ENCODE measurements around the gene BRD4.
"Not testable (repeated sequence)": the region's sequence is repeated elsewhere in the genome, so short reads cannot be mapped to it uniquely, and the experiment has no call there.

The BRD4 gene

GRCh38 chr19:15340086-15340485, 7.7 kb upstream of the BRD4 start:
- Mint-ChIP-seq H3K27me3 (no peaks in the 10 kb centered on the region), H3K36me3 (peaks cover 24 to 35% of the 10 kb centered on the region in 2 donors), H3K4me3 (no peak overlapping the region), H3K9me3 (no peaks in the 10 kb centered on the region), H3K27ac (no peak overlapping the region), H3K4me1 (peaks cover 5 to 10% of the 10 kb centered on the region in 2 donors)
- ATAC-seq (replicated peaks) (no peak), DNase-seq (no peak)

DNA sequence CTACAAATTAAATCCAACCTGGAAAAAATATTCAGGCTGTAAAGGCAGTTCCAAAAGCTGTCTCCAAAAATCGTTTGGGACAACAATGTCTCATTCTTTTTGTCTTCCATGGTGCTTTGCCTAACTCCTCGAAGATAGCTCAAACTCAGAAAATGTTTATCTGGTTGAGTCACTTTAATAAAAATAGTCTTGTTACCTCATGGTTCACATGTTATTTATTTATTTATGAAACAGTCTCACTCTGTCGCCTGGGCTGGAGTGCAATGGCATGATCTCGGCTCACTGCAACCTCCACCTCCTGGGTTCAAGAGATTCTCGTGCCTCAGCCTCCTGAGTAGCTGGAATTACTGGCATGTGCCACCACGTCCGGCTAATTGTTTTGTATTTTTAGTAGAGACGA, 4.9 kb upstream of the BRD4 start:
- peaks cover 18 to 29% of the 10 kb centered on the region in 2 donors for H3K36me3 Mint-ChIP-seq
- DNase-seq = no peak
- H3K27ac Mint-ChIP-seq = no peak overlapping the region
- H3K27me3 Mint-ChIP-seq = no peaks in the 10 kb centered on the region
- no peak overlapping the region for H3K4me3 Mint-ChIP-seq
- ATAC-seq (replicated peaks) = no peak
- H3K4me1 Mint-ChIP-seq = peaks cover 8 to 30% of the 10 kb centered on the region in 2 donors
- H3K9me3 Mint-ChIP-seq = no peaks in the 10 kb centered on the region

DNA sequence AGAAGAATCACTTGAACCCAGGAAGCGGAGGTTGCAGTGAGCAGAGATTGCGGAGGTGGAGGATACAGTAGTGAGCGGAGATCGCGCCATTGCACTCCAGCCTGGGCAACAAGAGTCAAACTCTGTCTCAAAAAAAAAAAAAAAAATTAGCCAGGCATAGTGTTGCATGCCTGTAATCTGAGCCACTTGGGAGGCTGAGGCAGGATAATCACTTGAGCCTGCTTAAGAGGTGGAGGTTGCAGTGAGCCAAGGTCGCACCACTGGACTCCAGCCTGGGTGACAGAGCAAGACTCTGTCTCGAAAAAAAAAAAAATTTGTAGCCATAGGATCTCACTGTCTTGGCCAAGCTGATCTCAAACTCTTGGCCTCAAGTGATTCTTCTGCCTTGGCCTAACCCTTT, 3.7 kb upstream of the BRD4 start:
- H3K27me3 Mint-ChIP-seq; DNase-seq; H3K9me3 Mint-ChIP-seq; ATAC-seq (replicated peaks); H3K27ac Mint-ChIP-seq; H3K4me3 Mint-ChIP-seq: not testable (repeated sequence)
- H3K4me1 Mint-ChIP-seq = peaks cover 8 to 31% of the 10 kb centered on the region in 2 donors
- peaks cover 18 to 30% of the 10 kb centered on the region in 2 donors for H3K36me3 Mint-ChIP-seq

DNA sequence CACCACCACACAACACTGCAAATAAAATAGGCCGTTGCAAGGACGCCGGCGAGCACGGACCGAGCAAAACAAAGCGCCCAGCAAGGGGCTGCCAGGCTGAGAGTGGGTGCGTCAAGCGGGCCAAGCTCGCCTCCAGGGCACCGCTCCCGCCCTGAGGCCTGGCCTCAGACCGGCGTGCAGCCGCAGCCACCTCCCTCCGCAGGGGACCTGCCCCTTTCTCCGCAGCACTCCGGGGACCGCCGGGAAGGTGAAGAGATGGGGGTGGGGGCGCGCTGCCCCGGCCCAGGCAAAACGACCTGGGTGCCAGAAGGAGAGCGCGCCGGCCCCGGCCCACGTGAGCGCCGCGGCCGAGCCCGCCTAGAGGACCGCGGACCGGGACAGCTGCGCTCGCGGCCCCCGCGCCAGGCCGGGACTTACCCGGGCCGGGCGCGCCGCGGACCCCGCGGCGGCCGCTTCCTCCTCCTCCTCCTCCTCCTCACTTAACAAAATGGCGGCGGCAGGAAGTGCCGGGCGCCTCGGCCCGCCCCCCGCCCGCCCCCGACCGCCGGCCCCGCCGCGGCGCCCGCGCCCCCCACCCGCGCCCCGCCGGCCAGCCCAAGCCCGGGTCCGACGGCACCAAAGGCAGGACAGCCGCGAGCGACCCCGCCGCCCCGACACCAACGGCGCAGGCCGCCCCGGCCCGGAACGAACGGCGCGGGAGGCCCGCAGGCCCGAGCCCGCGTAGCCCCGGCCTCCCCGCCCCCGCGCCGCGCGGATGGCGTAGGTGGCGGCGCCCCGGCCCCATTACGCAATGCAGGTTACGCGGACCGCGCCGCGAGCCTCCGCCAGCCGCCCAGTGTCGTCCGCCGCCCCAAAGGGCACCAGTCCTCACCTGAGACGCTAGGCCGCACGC, 674 bp downstream of the BRD4 start:
- no peaks in the 10 kb centered on the region for H3K9me3 Mint-ChIP-seq
- H3K36me3 Mint-ChIP-seq = peaks cover 17 to 48% of the 10 kb centered on the region in 2 donors
- DNase-seq (peak; percentile 52), ATAC-seq (replicated peaks) (peak; percentile 31 to 42)
- peak overlapping the region; percentile 97 for H3K27ac Mint-ChIP-seq
- H3K4me3 Mint-ChIP-seq = peak overlapping the region; percentile 92 to 94
- H3K4me1 Mint-ChIP-seq = peaks cover 27 to 67% of the 10 kb centered on the region in 2 donors
- H3K27me3 Mint-ChIP-seq = no peaks in the 10 kb centered on the region

GRCh38 chr19:15330801-15331418, 1.4 kb downstream of the BRD4 start:
- DNase-seq (no peak), ATAC-seq (replicated peaks) (no peak)
- Mint-ChIP-seq H3K4me1 (peaks cover 29 to 70% of the 10 kb centered on the region in 2 donors), H3K4me3 (peak overlapping the region; percentile 92 to 94), H3K9me3 (no peaks in the 10 kb centered on the region), H3K36me3 (peaks cover 11 to 45% of the 10 kb centered on the region in 2 donors), H3K27ac (peak overlapping the region; percentile 97), H3K27me3 (no peaks in the 10 kb centered on the region)

GRCh38 chr19:15328312-15328711, 4.0 kb downstream of the BRD4 start:
- no peaks in the 10 kb centered on the region for H3K9me3 Mint-ChIP-seq
- peaks cover 44 to 81% of the 10 kb centered on the region in 2 donors for H3K4me1 Mint-ChIP-seq
- DNase-seq = no peak
- H3K27me3 Mint-ChIP-seq = no peaks in the 10 kb centered on the region
- H3K4me3 Mint-ChIP-seq = no peak overlapping the region
- no peak overlapping the region for H3K27ac Mint-ChIP-seq
- no peak for ATAC-seq (replicated peaks)
- peaks cover 7 to 43% of the 10 kb centered on the region in 2 donors for H3K36me3 Mint-ChIP-seq

DNA sequence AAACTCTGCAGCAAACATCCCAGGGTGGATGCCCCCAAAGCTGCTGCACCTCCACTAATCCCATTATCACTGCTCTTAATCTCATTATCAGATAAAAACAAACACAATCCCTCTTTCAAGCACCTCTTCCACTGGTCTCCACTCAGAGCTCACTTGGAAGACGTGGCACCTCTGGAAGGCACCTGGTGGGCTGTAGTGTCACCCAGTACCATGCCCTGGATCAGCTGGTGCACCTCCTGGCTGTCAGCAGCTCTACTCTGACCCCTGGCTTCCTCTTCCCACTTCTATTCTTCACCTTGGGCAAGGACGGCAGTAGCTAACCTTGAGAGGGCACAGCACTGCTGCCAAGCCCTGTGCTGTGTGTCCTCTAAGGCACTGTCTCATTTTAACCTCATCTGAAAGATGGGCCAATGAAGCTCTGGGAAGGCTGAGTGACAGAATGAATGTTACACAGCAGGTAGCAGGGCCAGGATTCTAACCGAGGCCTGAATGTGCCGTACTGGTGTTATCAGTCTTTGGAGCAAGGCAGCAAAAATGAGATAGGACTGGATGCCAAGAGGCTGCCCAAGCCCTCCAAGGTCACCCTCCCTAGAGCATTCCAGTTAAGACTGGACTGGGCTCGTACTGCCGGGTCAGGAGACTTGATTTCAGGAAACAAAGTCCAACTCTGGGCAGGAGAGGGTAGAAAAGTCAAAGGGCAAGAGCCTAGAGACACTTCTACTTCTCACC, 7.4 kb downstream of the BRD4 start:
- peaks cover 61 to 89% of the 10 kb centered on the region in 2 donors for H3K4me1 Mint-ChIP-seq

GRCh38 chr19:15323496-15324235, 8.7 kb downstream of the BRD4 start:
- Mint-ChIP-seq H3K36me3 (peaks cover 4 to 37% of the 10 kb centered on the region in 2 donors), H3K27ac (peak overlapping the region; percentile 91), H3K4me3 (peak overlapping the region in 1 of 2 donors; percentile 52), H3K4me1 (peaks cover 63 to 86% of the 10 kb centered on the region in 2 donors), H3K9me3 (no peaks in the 10 kb centered on the region), H3K27me3 (no peaks in the 10 kb centered on the region)
- DNase-seq = no peak
- no peak for ATAC-seq (replicated peaks)

More for the DNA sequence above, 7.4 kb downstream of the BRD4 start:
- ATAC-seq (replicated peaks) = peak; percentile 18 to 28
- Mint-ChIP-seq H3K9me3 (no peaks in the 10 kb centered on the region), H3K4me3 (peak overlapping the region; percentile 8 to 48), H3K27me3 (no peaks in the 10 kb centered on the region), H3K27ac (peak overlapping the region; percentile 72), H3K36me3 (peaks cover 5 to 44% of the 10 kb centered on the region in 2 donors)
- no peak for DNase-seq

DNA sequence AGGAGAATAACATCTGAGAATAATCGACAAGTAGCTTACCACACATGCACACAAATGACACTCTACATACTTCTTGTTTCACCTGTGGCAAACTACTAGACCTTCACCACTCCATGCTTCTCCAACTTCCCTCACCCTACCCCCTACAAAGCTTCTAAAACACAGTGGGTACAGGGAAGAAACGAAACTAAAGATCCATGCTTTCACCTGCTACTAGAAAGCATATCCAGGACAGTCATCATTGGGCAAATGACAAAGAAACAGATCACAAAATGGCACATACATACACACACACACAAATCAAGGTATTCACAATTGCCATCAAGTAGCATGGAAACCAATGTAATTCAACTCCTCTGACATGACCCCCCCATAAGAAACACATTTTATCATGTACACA, 10.6 kb downstream of the BRD4 start:
- DNase-seq (no peak), ATAC-seq (replicated peaks) (no peak)
- Mint-ChIP-seq H3K9me3 (no peaks in the 10 kb centered on the region), H3K4me1 (peaks cover 72 to 92% of the 10 kb centered on the region in 2 donors), H3K4me3 (peak overlapping the region; percentile 11 to 26), H3K27ac (peak overlapping the region; percentile 88), H3K36me3 (peaks cover 4 to 33% of the 10 kb centered on the region in 2 donors), H3K27me3 (no peaks in the 10 kb centered on the region)

- ATAC-seq (replicated peaks) = no peak
- Mint-ChIP-seq H3K4me3 (no peak overlapping the region), H3K4me1 (peaks cover 74 to 91% of the 10 kb centered on the region in 2 donors)
Measured at GRCh38 chr19:15320116-15320515, 12.2 kb downstream of the BRD4 start.

DNA sequence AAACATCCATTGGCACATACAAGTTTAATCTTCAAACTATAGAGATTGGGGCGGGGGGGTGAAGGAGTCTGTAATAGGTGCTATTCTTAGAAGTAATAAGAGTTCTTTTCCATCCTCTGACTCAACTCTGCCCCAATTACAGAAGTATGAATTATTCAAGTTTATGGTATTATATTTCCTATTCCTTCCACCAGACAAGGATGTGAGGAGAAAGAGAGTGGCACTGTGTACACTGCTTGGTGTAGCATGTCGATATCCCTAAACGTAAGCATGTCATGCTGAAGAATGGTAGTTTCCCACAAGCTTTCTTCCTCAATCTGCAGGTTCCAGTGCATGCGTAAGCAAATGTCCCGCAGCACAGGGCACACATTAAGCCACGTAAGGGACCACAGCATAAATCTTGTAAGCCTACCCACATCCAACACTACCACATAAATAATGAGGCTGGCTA, 14.1 kb downstream of the BRD4 start:
- ATAC-seq (replicated peaks) (peak; percentile 93), DNase-seq (peak; percentile 44)
- Mint-ChIP-seq H3K27me3 (no peaks in the 10 kb centered on the region), H3K4me1 (peaks cover 71 to 90% of the 10 kb centered on the region in 2 donors), H3K27ac (peak overlapping the region; percentile 95), H3K9me3 (no peaks in the 10 kb centered on the region), H3K36me3 (peaks cover 4 to 37% of the 10 kb centered on the region in 2 donors), H3K4me3 (peak overlapping the region; percentile 54 to 67)

More at GRCh38 chr19:15320116-15320515, 12.2 kb downstream of the BRD4 start:
- no peak for DNase-seq
- Mint-ChIP-seq H3K27me3 (no peaks in the 10 kb centered on the region), H3K36me3 (peaks cover 4 to 35% of the 10 kb centered on the region in 2 donors), H3K27ac (no peak overlapping the region), H3K9me3 (no peaks in the 10 kb centered on the region)

GRCh38 chr19:15317392-15318071, 14.8 kb downstream of the BRD4 start:
- peak overlapping the region; percentile 95 for H3K27ac Mint-ChIP-seq
- peak overlapping the region; percentile 67 to 74 for H3K4me3 Mint-ChIP-seq
- H3K36me3 Mint-ChIP-seq = peaks cover 8 to 39% of the 10 kb centered on the region in 2 donors
- no peaks in the 10 kb centered on the region for H3K27me3 Mint-ChIP-seq
- no peaks in the 10 kb centered on the region for H3K9me3 Mint-ChIP-seq
- peaks cover 73 to 93% of the 10 kb centered on the region in 2 donors for H3K4me1 Mint-ChIP-seq
- ATAC-seq (replicated peaks) (no peak), DNase-seq (no peak)

- DNase-seq (no peak), ATAC-seq (replicated peaks) (peak; percentile 28 to 29)
- Mint-ChIP-seq H3K27ac (peak overlapping the region; percentile 91), H3K4me3 (peak overlapping the region; percentile 56 to 74), H3K4me1 (peaks cover 71 to 94% of the 10 kb centered on the region in 2 donors), H3K27me3 (no peaks in the 10 kb centered on the region), H3K36me3 (peaks cover 9 to 39% of the 10 kb centered on the region in 2 donors), H3K9me3 (no peaks in the 10 kb centered on the region)
Measured at GRCh38 chr19:15316498-15316897, 15.8 kb downstream of the BRD4 start.
